Fibroblast of lung (primary cell): ENCODE results near the gene NFATC2.

Experiments used
- EZH2 ChIP-seq: IDR thresholded peaks from 2 replicates; pipeline ENCODE4 v1.5.1; 2012; ENCODE audit warnings: low read length, control low read depth, mild to moderate bottlenecking; ENCODE audit errors: missing control alignments
- TF ChIP-seq, protein P1 (sequence below), 2 donors: IDR thresholded peaks in 1 of 2; conservative IDR thresholded peaks in 1 of 2; 1 replicate in 1 of 2; 2 replicates in 1 of 2; pipeline ENCODE4 v1.5.1; 2011 to 2012; ENCODE audit warnings: low read length in 2 of 2, control low read depth in 1 of 2, inconsistent platforms in 1 of 2, low read depth in 1 of 2, mild to moderate bottlenecking in 1 of 2

DNA sequence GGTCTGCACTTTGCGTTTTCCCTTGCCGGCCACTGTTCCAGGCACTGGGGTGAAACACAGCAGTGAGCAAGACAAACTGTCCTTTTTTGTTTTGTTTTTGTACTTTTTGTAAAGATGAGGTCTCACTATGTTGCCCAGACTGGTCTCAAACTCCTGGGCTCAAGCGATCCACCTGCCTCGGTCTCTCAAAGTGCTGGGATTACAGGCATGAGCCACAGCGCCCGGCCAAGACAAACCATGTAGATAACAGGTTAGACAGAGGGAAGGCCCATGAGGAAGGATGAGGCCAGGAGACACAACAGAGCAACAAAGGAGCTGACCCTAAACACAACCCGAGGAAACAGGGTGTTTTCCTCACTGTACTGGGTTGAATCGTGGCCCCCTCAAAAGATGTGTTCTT lies 165.4 kb downstream of the NFATC2 start:
- TF ChIP-seq, protein P1, sequence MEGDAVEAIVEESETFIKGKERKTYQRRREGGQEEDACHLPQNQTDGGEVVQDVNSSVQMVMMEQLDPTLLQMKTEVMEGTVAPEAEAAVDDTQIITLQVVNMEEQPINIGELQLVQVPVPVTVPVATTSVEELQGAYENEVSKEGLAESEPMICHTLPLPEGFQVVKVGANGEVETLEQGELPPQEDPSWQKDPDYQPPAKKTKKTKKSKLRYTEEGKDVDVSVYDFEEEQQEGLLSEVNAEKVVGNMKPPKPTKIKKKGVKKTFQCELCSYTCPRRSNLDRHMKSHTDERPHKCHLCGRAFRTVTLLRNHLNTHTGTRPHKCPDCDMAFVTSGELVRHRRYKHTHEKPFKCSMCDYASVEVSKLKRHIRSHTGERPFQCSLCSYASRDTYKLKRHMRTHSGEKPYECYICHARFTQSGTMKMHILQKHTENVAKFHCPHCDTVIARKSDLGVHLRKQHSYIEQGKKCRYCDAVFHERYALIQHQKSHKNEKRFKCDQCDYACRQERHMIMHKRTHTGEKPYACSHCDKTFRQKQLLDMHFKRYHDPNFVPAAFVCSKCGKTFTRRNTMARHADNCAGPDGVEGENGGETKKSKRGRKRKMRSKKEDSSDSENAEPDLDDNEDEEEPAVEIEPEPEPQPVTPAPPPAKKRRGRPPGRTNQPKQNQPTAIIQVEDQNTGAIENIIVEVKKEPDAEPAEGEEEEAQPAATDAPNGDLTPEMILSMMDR (conservative IDR thresholded peaks at IDR 0.05 in 1 of 2, IDR thresholded peaks at IDR 0.05 in 1 of 2; ENCODE audit: low read depth in 1 of 2, low read length in 2 of 2) = no peak
- TF ChIP-seq EZH2 = no peak
